ENCODE results near the gene CCDC149.

Gene CCDC149

DNA sequence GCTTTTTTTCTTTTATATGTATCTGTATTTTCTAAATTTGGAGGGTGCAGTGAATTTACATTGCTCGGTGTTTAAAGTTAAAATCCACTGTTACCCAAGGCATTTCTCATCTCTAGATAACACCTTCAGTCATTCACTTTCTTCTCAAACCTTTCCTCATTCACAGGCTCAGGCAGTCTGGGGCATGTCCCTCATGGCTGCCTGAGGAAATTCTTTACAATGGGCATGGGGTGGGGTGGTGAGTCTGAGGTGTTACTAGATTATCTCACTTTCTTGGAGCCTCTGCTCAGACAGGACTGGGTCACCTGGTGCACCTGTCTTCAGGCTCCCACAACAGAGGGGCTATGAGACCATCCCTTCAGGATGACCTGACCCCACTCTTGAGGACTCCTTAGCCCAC, 17.4 kb downstream of the CCDC149 start:
- no peaks in the 10 kb centered on the region for H3K4me1 Mint-ChIP-seq (ENCODE audit: low read depth)
- H3K4me3 Mint-ChIP-seq: no peak overlapping the region
- no peaks in the 10 kb centered on the region for H3K9me3 Mint-ChIP-seq
- H3K27ac Mint-ChIP-seq: no peak overlapping the region
- H3K27me3 Mint-ChIP-seq: no peaks in the 10 kb centered on the region
- no peaks in the 10 kb centered on the region for H3K36me3 Mint-ChIP-seq (ENCODE audit: low read depth)

DNA sequence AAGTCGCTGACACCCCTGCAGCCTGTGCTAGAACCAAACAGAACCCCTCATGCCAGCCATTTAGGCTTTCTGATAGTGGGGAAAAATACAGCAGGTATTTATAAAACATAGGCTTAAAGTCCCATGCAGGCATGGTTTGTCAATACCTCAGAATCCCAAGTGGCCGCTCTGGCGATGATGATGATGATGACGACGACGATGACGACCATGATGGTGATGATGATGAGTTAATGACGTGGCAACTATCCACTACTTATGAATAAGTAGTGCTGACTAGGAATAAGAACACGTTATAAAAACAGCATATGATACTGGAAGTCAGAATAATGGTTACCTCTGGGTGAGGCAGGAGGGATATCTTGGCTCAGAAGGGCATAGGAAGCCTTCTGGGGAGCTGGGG, 18.0 kb downstream of the CCDC149 start:
- H3K27ac Mint-ChIP-seq: no peak overlapping the region
- no peaks in the 10 kb centered on the region for H3K27me3 Mint-ChIP-seq
- H3K9me3 Mint-ChIP-seq: no peaks in the 10 kb centered on the region
- no peaks in the 10 kb centered on the region for H3K36me3 Mint-ChIP-seq (ENCODE audit: low read depth)
- H3K4me3 Mint-ChIP-seq: no peak overlapping the region
- no peaks in the 10 kb centered on the region for H3K4me1 Mint-ChIP-seq (ENCODE audit: low read depth)

DNA sequence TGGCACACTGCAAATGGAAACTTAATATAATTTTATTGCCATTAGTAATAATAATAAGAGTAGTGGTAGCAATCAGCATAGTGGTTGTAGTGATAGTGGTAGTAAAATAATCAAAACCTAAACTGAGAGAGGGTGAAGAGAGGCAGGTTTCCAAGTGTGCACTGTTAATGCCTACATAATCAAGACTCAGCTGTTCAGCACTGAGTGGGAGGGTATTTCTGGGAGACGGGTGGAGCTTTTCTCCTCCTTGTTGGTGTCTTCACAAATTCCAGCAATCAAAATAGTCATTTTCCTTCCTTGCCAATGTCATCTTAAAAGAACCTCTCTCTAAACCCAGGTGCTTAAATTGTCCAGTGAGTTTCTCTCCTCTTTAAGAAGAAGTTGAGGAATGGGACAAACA, 18.6 kb downstream of the CCDC149 start:
- Mint-ChIP-seq H3K27me3 (no peaks in the 10 kb centered on the region), H3K4me1 (ENCODE audit: low read depth) (no peaks in the 10 kb centered on the region), H3K27ac (no peak overlapping the region), H3K9me3 (no peaks in the 10 kb centered on the region), H3K36me3 (ENCODE audit: low read depth) (no peaks in the 10 kb centered on the region), H3K4me3 (no peak overlapping the region)

DNA sequence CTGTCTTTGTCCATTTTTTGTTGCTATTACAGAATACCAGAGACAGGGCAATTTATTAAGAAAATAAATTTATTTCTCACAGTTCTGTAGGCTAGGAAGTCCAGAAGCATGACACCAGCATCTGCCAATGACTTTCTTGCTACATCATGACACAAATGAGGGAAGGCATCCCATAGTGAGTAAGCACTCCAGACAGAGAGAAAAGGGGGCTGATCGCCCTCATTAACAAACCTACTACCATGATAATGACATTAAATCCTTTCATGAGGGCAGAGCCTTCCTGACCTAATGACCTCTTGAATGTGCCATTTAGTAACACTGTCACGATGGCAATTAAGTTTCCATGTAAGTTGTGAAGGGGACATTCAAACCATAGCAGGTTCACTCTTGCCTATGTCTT, 20.1 kb downstream of the CCDC149 start:
- no peak overlapping the region for H3K27ac Mint-ChIP-seq
- H3K9me3 Mint-ChIP-seq: no peaks in the 10 kb centered on the region
- no peaks in the 10 kb centered on the region for H3K27me3 Mint-ChIP-seq
- H3K4me1 Mint-ChIP-seq (ENCODE audit: low read depth): no peaks in the 10 kb centered on the region
- no peak overlapping the region for H3K4me3 Mint-ChIP-seq
- no peaks in the 10 kb centered on the region for H3K36me3 Mint-ChIP-seq (ENCODE audit: low read depth)

DNA sequence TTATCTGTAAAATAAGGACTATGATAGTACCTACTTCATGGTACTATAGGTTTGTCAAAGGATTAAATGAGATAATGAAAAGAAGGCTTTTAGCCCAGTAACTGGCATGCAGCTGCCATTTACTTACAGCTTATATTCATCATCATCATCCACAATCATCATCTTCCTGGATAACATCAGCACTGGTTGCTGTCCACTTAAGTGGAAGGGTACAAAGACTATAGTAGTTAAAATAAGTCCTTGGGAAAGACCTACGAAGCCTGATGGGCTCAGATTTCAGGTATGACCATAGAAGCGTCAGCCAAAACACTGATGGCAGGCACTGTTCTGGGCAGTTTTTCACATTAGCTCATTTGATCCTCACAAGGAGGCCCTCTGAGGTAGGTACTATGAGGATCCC, 20.6 kb downstream of the CCDC149 start:
- Mint-ChIP-seq H3K27me3 (no peaks in the 10 kb centered on the region), H3K36me3 (ENCODE audit: low read depth) (no peaks in the 10 kb centered on the region), H3K4me1 (ENCODE audit: low read depth) (no peaks in the 10 kb centered on the region), H3K27ac (no peak overlapping the region), H3K9me3 (no peaks in the 10 kb centered on the region), H3K4me3 (no peak overlapping the region)

DNA sequence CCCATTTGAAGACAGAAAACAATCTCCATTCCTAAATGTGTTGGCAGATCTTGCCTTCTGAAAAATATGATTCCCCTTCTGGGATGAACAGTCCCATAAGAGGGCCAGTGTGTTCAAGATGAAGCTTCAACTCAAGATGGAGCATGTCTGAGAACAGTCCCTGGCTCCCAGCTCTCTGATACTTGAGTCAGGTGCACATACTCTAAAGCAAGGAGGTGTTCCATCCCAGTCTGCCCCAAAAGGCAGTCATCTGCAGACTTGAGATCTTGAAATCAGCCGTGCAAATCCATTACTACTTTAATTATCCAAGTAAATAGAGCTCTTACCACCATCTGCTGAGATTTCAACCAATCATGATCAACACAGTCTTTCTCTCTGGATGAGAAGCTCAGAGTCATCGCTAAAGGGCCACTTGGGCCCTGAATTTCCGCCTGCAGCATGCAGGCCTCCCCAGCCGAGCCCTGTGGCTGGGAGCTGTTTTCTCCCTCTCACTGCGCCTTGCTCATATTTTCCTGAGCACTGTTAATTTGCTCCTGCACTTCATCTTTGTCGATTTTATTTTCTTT, 22.2 kb downstream of the CCDC149 start:
- Mint-ChIP-seq H3K36me3 (ENCODE audit: low read depth) (no peaks in the 10 kb centered on the region), H3K4me1 (ENCODE audit: low read depth) (no peaks in the 10 kb centered on the region), H3K4me3 (no peak overlapping the region)

DNA sequence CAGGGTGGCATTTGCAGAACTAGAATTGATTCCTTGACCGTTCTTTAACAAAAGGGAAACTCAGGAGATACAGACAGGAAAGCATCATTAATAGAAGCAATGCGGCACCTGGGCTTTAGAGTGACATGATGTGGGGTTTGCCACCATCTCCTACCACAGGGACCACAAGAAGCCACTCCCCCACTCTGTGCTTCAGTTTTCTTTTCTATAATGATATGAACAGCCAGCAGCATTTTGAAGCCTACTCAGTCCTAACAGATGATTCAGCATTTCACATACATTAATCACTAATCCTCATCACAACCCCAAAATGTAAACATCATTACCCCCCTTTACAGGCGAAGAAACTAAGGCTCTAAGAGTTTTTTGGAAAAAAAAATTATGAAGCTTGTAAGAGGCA, 22.9 kb downstream of the CCDC149 start:
- Mint-ChIP-seq H3K27ac (no peak overlapping the region), H3K9me3 (no peaks in the 10 kb centered on the region), H3K4me3 (no peak overlapping the region), H3K27me3 (no peaks in the 10 kb centered on the region), H3K36me3 (ENCODE audit: low read depth) (no peaks in the 10 kb centered on the region), H3K4me1 (ENCODE audit: low read depth) (no peaks in the 10 kb centered on the region)

More for the DNA sequence above, 22.2 kb downstream of the CCDC149 start:
- no peaks in the 10 kb centered on the region for H3K9me3 Mint-ChIP-seq
- H3K27ac Mint-ChIP-seq: no peak overlapping the region
- no peaks in the 10 kb centered on the region for H3K27me3 Mint-ChIP-seq

DNA sequence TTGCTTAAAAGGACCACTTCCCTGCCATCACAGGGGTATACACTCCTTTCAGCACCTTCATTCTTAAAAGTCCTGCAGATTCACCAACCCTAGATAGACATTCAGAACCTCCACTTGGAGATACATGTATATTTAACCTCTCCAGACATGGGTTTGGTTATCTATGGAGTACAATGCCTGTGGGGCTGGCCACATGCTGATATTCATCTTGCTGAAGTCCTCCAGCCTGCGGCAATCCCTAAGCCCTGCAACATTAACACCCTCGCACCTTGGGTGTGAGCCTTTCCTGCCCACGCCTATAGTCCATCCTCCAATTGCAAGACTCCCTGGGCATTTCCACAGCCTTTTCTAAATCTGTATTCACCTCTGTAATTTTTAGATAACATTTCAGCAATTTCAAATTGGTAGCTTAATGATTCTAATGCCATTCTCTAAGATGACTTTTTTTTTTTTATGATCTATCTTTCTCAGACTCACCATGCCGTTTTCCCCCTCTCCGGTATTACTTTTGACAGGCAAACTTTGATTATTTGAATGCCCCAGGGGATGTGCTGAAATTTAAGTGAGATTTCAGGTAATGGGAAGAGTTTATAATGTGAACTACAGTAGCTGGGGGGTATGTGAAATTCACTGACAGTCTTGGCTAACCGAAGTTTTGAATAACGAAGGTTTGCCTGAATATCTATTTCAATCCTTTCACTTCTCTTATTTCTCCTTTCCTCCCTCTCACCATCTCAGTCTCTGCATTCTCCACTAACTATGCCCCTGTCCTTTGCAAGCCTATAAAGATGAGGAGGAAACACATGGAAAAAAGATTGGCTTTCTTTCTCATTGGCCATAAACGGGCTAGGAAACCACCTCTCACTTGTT, 24.1 kb downstream of the CCDC149 start:
- Mint-ChIP-seq H3K4me1 (ENCODE audit: low read depth) (no peaks in the 10 kb centered on the region), H3K9me3 (no peaks in the 10 kb centered on the region), H3K27me3 (no peaks in the 10 kb centered on the region), H3K4me3 (no peak overlapping the region), H3K36me3 (ENCODE audit: low read depth) (no peaks in the 10 kb centered on the region), H3K27ac (no peak overlapping the region)

DNA sequence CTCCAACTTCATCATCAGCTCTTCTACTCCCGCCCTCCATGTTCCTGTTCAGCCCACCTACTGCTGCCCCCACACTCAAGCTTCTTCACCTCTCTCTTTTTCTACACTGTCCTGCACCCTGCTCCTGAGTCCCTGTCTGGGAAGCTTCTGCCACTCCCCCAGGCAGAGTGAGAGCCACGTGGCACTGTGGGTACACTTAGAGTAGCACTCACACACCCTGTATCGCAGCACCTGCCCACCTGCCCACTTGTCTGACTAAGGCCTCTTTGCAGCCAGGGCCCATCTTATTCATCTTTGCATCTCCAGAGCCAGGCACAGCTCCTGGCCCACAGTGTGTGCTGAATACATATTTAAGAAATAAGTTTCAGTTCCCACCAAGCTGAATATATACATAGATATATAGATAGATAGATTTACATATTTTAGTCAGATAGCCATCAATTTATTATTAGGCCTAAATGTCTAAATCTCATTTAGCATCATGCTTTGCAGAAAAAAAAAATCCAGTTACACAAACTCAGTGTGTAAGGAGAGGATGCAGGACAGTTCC, 24.9 kb downstream of the CCDC149 start:
- H3K4me3 Mint-ChIP-seq: no peak overlapping the region
- H3K27me3 Mint-ChIP-seq: no peaks in the 10 kb centered on the region
- no peaks in the 10 kb centered on the region for H3K36me3 Mint-ChIP-seq (ENCODE audit: low read depth)
- no peaks in the 10 kb centered on the region for H3K4me1 Mint-ChIP-seq (ENCODE audit: low read depth)
- H3K9me3 Mint-ChIP-seq: no peaks in the 10 kb centered on the region
- H3K27ac Mint-ChIP-seq: no peak overlapping the region

DNA sequence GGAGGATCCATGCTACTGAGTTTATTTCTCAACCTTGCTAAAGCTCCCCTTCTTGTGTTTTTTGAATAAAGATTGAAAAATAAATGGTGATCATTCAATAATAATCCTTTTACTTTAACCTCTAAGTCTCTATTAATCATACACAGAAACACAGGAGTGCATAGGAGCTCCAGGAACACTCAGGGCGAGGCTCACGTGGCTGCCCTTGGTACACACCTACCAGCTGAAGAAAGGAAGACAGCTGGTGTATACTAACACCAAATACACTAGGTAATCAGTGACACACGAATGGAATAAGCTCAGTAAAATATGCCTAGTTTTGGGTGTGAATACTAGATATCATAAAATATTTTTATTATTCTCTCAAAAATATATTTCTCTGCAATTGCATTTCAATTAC, 26.2 kb downstream of the CCDC149 start:
- Mint-ChIP-seq H3K9me3 (no peaks in the 10 kb centered on the region), H3K4me1 (ENCODE audit: low read depth) (no peaks in the 10 kb centered on the region), H3K27ac (no peak overlapping the region), H3K4me3 (no peak overlapping the region), H3K27me3 (no peaks in the 10 kb centered on the region), H3K36me3 (ENCODE audit: low read depth) (no peaks in the 10 kb centered on the region)

DNA sequence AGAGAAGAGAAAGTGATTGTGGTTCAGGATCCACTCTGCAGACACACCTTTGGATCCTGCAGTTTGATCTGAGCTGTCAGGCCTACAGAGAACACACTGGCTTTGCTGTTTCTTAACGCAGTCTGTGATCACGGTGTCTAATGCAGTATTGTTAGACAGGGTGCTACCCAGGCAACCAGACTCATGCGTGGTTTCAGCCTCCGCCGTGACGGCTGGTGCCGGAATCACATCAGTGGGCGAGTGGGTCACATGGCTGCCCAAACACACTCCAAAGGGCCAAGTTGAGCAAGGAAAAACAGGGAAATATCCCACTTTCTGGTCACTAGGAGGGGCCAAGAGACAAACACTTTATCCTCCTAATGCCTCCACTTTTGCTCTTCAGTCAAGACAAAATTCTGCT, 27.5 kb downstream of the CCDC149 start:
- H3K4me1 Mint-ChIP-seq (ENCODE audit: low read depth): no peaks in the 10 kb centered on the region
- no peak overlapping the region for H3K4me3 Mint-ChIP-seq
- H3K27ac Mint-ChIP-seq: no peak overlapping the region
- no peaks in the 10 kb centered on the region for H3K9me3 Mint-ChIP-seq
- no peaks in the 10 kb centered on the region for H3K27me3 Mint-ChIP-seq
- H3K36me3 Mint-ChIP-seq (ENCODE audit: low read depth): no peaks in the 10 kb centered on the region

DNA sequence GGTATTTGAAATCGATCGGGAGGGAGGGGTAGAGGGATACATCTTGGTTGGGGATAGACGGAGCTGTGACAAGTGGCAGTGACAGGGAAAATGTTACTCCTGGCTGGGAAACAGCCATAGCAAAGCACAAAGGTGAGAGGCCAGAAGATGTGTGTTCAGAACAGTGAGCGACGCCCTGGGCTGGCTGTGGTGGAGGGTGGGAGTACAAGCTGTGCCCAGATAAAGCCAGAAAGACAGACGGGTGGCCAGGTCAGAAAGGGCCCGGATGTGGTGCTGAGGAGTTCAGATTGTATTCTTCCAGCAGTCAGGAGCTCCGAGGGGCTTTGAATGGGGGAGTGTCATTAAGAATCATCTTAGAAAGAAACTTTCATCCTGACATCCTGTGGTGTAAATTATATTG, 27.9 kb downstream of the CCDC149 start:
- Mint-ChIP-seq H3K4me1 (ENCODE audit: low read depth) (no peaks in the 10 kb centered on the region), H3K9me3 (no peaks in the 10 kb centered on the region), H3K27me3 (no peaks in the 10 kb centered on the region), H3K36me3 (ENCODE audit: low read depth) (no peaks in the 10 kb centered on the region), H3K4me3 (no peak overlapping the region), H3K27ac (no peak overlapping the region)

DNA sequence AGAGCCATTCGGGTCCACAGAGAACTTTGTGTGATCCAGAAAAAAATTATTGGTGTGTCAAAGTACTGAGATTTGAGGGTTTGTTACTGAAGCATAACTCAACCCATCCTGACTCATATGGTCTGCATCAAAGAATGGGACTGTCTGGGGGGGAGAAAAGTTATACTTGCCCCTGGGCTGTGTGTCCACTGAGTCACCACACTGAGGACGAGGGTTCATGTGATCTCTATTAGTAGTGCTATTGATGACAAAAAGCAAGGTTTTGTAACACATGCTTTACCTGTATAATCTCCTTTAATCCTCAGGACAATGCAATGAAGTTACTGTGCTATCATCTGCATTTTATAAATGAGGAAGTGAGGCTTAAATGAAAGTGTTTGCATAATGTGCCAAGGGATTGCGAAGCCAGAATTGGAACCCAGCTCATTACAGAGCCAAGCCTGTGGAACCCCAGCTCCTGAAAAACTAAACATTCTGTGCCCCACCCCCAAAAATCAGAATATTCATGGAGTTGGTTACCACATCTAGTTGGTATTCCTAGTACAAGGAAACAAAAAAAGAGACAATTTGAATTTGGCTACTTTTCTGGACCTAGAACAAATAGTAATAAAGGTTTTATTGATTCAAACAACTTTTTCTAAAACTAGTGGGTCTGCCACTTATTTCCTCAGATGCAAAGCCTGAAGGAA, 31.2 kb downstream of the CCDC149 start:
- Mint-ChIP-seq H3K9me3 (no peaks in the 10 kb centered on the region), H3K27me3 (no peaks in the 10 kb centered on the region), H3K4me1 (ENCODE audit: low read depth) (no peaks in the 10 kb centered on the region), H3K27ac (no peak overlapping the region), H3K4me3 (no peak overlapping the region), H3K36me3 (ENCODE audit: low read depth) (no peaks in the 10 kb centered on the region)

DNA sequence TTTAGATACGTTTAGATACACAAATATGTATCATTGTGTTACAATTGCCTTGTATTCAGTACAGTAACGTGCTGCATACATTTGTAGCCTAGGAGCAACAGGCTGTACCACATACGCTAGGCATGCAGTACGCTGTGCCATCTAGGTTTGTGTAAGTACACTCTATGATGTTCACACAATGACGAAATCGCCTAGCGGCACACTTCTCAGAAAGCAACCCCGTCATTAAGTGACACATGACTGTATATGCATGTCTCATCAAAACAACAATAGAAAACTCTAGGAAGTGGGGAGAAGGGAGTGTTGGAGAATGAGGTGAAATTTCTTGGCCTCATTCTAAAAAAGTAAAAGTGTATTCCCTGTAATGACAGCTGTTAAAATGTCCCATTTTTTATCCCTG, 32.7 kb downstream of the CCDC149 start:
- Mint-ChIP-seq H3K4me3 (no peak overlapping the region), H3K36me3 (ENCODE audit: low read depth) (no peaks in the 10 kb centered on the region), H3K9me3 (no peaks in the 10 kb centered on the region), H3K4me1 (ENCODE audit: low read depth) (no peaks in the 10 kb centered on the region), H3K27me3 (no peaks in the 10 kb centered on the region), H3K27ac (no peak overlapping the region)

DNA sequence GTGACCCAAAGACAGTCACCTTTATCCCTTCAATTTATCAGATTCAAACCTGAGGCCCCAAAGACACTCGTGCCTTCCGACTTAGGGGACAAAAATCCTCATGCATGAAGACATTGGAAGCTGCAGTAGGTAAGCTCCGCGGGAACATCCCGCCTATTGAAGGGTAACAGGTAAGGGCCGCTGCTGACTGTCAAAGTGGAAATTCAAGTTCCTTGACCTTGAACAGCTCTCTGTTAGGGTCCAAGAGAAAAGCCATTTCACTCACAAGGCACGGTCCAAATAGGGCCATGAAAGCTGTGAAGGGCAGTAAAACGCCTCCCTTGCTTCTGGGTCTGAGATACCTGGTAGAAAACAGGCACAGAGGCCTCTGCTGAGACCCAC, 34.2 kb downstream of the CCDC149 start:
- no peak overlapping the region for H3K4me3 Mint-ChIP-seq
- no peaks in the 10 kb centered on the region for H3K27me3 Mint-ChIP-seq
- H3K4me1 Mint-ChIP-seq (ENCODE audit: low read depth): no peaks in the 10 kb centered on the region
- no peaks in the 10 kb centered on the region for H3K36me3 Mint-ChIP-seq (ENCODE audit: low read depth)
- H3K27ac Mint-ChIP-seq: no peak overlapping the region
- H3K9me3 Mint-ChIP-seq: no peaks in the 10 kb centered on the region
